Activated CD8-positive, alpha-beta T cell treated with anti-CD3 and anti-CD28 coated beads, Interleukin-2, amount 10 ng/mL, durations not matched to agents 7 days and 5 days (primary cell): ENCODE measurements around the gene CNOT8. TPM values are rescaled to one million over a fixed set of nuclear protein-coding genes. Genes with fewer than 3 reads are reported as not detected.
A peak's percentile ranks its signal among the peaks of the same experiment; 100 is the strongest.

Source experiments
- ATAC-seq: fragments of 150-1000 bp; cut with Tn5 transposase; one replicate; pipeline ENCODE4 v1.10.0; 2021; ENCODE audit warnings: moderate library complexity
- CTCF ChIA-PET: fragments of 350-600 bp; sonication (Branson Sonifier 250); formaldehyde crosslinking; loops from one replicate; lab custom pipeline; 2021; ENCODE audit warnings: antibody characterized with exemption; lab: Charles Lee
- POLR2A ChIA-PET: fragments of 350-600 bp; sonication (Branson Sonifier 250); formaldehyde crosslinking; loops from one replicate; lab custom pipeline; 2021; ENCODE audit warnings: antibody characterized with exemption; lab: Charles Lee
- DNase-seq: peaks from one replicate; pipeline ENCODE4 v3.0.0-alpha.2; 2020
- H3K27ac Mint-ChIP-seq: one replicate; pipeline ENCODE4 v1.8.0; 2021; ENCODE audit warnings: mild to moderate bottlenecking, mixed read lengths
- H3K27me3 Mint-ChIP-seq: one replicate; pipeline ENCODE4 v1.8.0; 2021; ENCODE audit warnings: low read depth, mixed read lengths
- H3K36me3 Mint-ChIP-seq: one replicate; pipeline ENCODE4 v1.8.0; 2021; ENCODE audit warnings: low read depth, mixed read lengths
- H3K4me1 Mint-ChIP-seq: one replicate; pipeline ENCODE4 v1.8.0; 2021; ENCODE audit warnings: low read depth, mixed read lengths
- H3K4me3 Mint-ChIP-seq: one replicate; pipeline ENCODE4 v1.8.0; 2021; ENCODE audit warnings: mild to moderate bottlenecking, mixed read lengths
- H3K9me3 Mint-ChIP-seq: one replicate; pipeline ENCODE4 v1.8.0; 2022; ENCODE audit warnings: mixed read lengths; ENCODE audit not compliant: insufficient read depth
- total RNA-seq, 2 experiments: library from RNA; stranded (reverse); gene quantifications; one replicate each; pipeline ENCODE4 v1.2.3, GENCODE V29; 2021

CNOT8 gene
- total RNA-seq, 2 experiments from 2014 or later = 67.4 to 68.4 TPM

GRCh38 chr5:154857530-154858296, 714 bp upstream of the CNOT8 start:
- POLR2A ChIA-PET = interaction anchor here (0.6 to 1.7 kb wide), 9 partner anchors 23 to 102 kb away, joined by 3 to 6 read pairs (median 4); no protein-coding TSS in a partner anchor

GRCh38 chr5:154858972-154859871, 795 bp downstream of the CNOT8 start:
- ChIA-PET CTCF (interaction anchor here (0.7 to 1.7 kb wide), 2 partner anchors 209 kb away, joined by 3 to 4 read pairs; no protein-coding TSS in a partner anchor), POLR2A (interaction anchor here (0.6 to 1.0 kb wide), 8 partner anchors 8 to 101 kb away, joined by 3 to 7 read pairs (median 4); partner anchors contain the start of gene GEMIN5)
- Mint-ChIP-seq H3K4me1 (peaks cover 45% of the 10 kb centered on the region), H3K36me3 (peaks cover 36% of the 10 kb centered on the region), H3K27ac (peak overlapping the region; percentile 100), H3K27me3 (no peaks in the 10 kb centered on the region), H3K4me3 (peak overlapping the region; percentile 81), H3K9me3 (no peaks in the 10 kb centered on the region)
- DNase-seq (peak; percentile 36), ATAC-seq (no peak)

More at GRCh38 chr5:154857530-154858296, 714 bp upstream of the CNOT8 start:
- peak overlapping the region; percentile 100 for H3K27ac Mint-ChIP-seq
- no peaks in the 10 kb centered on the region for H3K9me3 Mint-ChIP-seq
- peaks cover 36% of the 10 kb centered on the region for H3K4me1 Mint-ChIP-seq
- CTCF ChIA-PET = interaction anchor here (1.2 to 1.7 kb wide), 2 partner anchors 11 to 207 kb away, joined by 4 to 7 read pairs; no protein-coding TSS in a partner anchor
- ATAC-seq (peak; percentile 69), DNase-seq (peak; percentile 88)
- no peaks in the 10 kb centered on the region for H3K27me3 Mint-ChIP-seq
- H3K4me3 Mint-ChIP-seq = peak overlapping the region; percentile 81
- peaks cover 25% of the 10 kb centered on the region for H3K36me3 Mint-ChIP-seq

GRCh38 chr5:154860123-154860522, 1.7 kb downstream of the CNOT8 start:
- ATAC-seq (no peak), DNase-seq (peak; percentile 26)
- Mint-ChIP-seq H3K4me3 (peak overlapping the region; percentile 81), H3K36me3 (peaks cover 42% of the 10 kb centered on the region), H3K27ac (peak overlapping the region; percentile 100), H3K27me3 (no peaks in the 10 kb centered on the region), H3K4me1 (peaks cover 45% of the 10 kb centered on the region), H3K9me3 (no peaks in the 10 kb centered on the region)
- CTCF ChIA-PET = interaction anchor here (1.4 to 1.7 kb wide), 2 partner anchors 30 to 209 kb away, joined by 3 to 4 read pairs; no protein-coding TSS in a partner anchor
- POLR2A ChIA-PET = no interaction called here

GRCh38 chr5:154860765-154861164, 2.3 kb downstream of the CNOT8 start:
- Mint-ChIP-seq H3K27ac (peak overlapping the region; percentile 100), H3K9me3 (no peaks in the 10 kb centered on the region), H3K4me3 (peak overlapping the region; percentile 81), H3K36me3 (peaks cover 49% of the 10 kb centered on the region), H3K4me1 (peaks cover 48% of the 10 kb centered on the region), H3K27me3 (no peaks in the 10 kb centered on the region)
- ATAC-seq (no peak), DNase-seq (no peak)
- ChIA-PET CTCF (interaction anchor here (1.4 to 1.7 kb wide), 2 partner anchors 31 to 210 kb away, joined by 3 to 4 read pairs; no protein-coding TSS in a partner anchor), POLR2A (no interaction called here)

GRCh38 chr5:154861946-154862345, 3.5 kb downstream of the CNOT8 start:
- ChIA-PET CTCF (no interaction called here), POLR2A (no interaction called here)
- H3K36me3 Mint-ChIP-seq = peaks cover 55% of the 10 kb centered on the region
- H3K27ac Mint-ChIP-seq = no peak overlapping the region
- DNase-seq = no peak
- peak overlapping the region; percentile 32 for H3K4me3 Mint-ChIP-seq
- no peak for ATAC-seq
- peaks cover 45% of the 10 kb centered on the region for H3K4me1 Mint-ChIP-seq
- no peaks in the 10 kb centered on the region for H3K9me3 Mint-ChIP-seq
- no peaks in the 10 kb centered on the region for H3K27me3 Mint-ChIP-seq

GRCh38 chr5:154862766-154863165, 4.3 kb downstream of the CNOT8 start:
- Mint-ChIP-seq H3K4me3 (no peak overlapping the region), H3K9me3 (no peaks in the 10 kb centered on the region), H3K4me1 (peaks cover 41% of the 10 kb centered on the region), H3K27ac (peak overlapping the region; percentile 14), H3K36me3 (peaks cover 58% of the 10 kb centered on the region), H3K27me3 (no peaks in the 10 kb centered on the region)
- POLR2A ChIA-PET = no interaction called here
- DNase-seq (no peak), ATAC-seq (no peak)
- CTCF ChIA-PET = interaction anchor here (1.2 kb wide), 1 partner anchor 216 kb away, joined by 4 read pairs; no protein-coding TSS in a partner anchor

- no peak overlapping the region for H3K27ac Mint-ChIP-seq
- no peak for ATAC-seq
- DNase-seq = no peak
- H3K27me3 Mint-ChIP-seq = no peaks in the 10 kb centered on the region
- H3K4me1 Mint-ChIP-seq = peaks cover 43% of the 10 kb centered on the region
- no peaks in the 10 kb centered on the region for H3K9me3 Mint-ChIP-seq
- POLR2A ChIA-PET = interaction anchor here (0.6 kb wide), 1 partner anchor 59 kb away, joined by 3 read pairs; no protein-coding TSS in a partner anchor
- CTCF ChIA-PET = interaction anchor here (1.2 kb wide), 1 partner anchor 216 kb away, joined by 4 read pairs; no protein-coding TSS in a partner anchor
- peaks cover 59% of the 10 kb centered on the region for H3K36me3 Mint-ChIP-seq
- no peak overlapping the region for H3K4me3 Mint-ChIP-seq
Measured at GRCh38 chr5:154863291-154864080, 5.1 kb downstream of the CNOT8 start.

- ATAC-seq = no peak
- POLR2A ChIA-PET = no interaction called here
- H3K9me3 Mint-ChIP-seq = no peaks in the 10 kb centered on the region
- no peak overlapping the region for H3K27ac Mint-ChIP-seq
- H3K4me3 Mint-ChIP-seq = no peak overlapping the region
- DNase-seq = no peak
- CTCF ChIA-PET = no interaction called here
- no peaks in the 10 kb centered on the region for H3K27me3 Mint-ChIP-seq
- H3K36me3 Mint-ChIP-seq = peaks cover 58% of the 10 kb centered on the region
- peaks cover 35% of the 10 kb centered on the region for H3K4me1 Mint-ChIP-seq
Measured at GRCh38 chr5:154865466-154866184, 7.2 kb downstream of the CNOT8 start.

- Mint-ChIP-seq H3K27ac (no peak overlapping the region), H3K27me3 (no peaks in the 10 kb centered on the region), H3K36me3 (peaks cover 60% of the 10 kb centered on the region), H3K4me1 (peaks cover 26% of the 10 kb centered on the region), H3K9me3 (no peaks in the 10 kb centered on the region), H3K4me3 (no peak overlapping the region)
- ChIA-PET CTCF (interaction anchor here (1.0 kb wide), 1 partner anchor 217 kb away, joined by 3 read pairs; no protein-coding TSS in a partner anchor), POLR2A (interaction anchor here (1.3 kb wide), 1 partner anchor 8 kb away, joined by 4 read pairs; the partner anchor contains the start of gene CNOT8)
- DNase-seq (no peak), ATAC-seq (no peak)
Measured at GRCh38 chr5:154866841-154867240, 8.4 kb downstream of the CNOT8 start.

- H3K4me3 Mint-ChIP-seq = no peak overlapping the region
- H3K36me3 Mint-ChIP-seq = peaks cover 59% of the 10 kb centered on the region
- no peaks in the 10 kb centered on the region for H3K9me3 Mint-ChIP-seq
- ATAC-seq = peak; percentile 55
- peak overlapping the region; percentile 26 for H3K27ac Mint-ChIP-seq
- ChIA-PET CTCF (interaction anchor here (1.1 kb wide), 1 partner anchor 11 kb away, joined by 4 read pairs; no protein-coding TSS in a partner anchor), POLR2A (interaction anchor here (0.6 kb wide), 1 partner anchor 70 kb away, joined by 3 read pairs; the partner anchor contains the start of gene GEMIN5)
- H3K4me1 Mint-ChIP-seq = peaks cover 11% of the 10 kb centered on the region
- DNase-seq = peak; percentile 30
- no peaks in the 10 kb centered on the region for H3K27me3 Mint-ChIP-seq
Measured at GRCh38 chr5:154868702-154869101, 10.3 kb downstream of the CNOT8 start.
